Fibroblast of mammary gland (primary cell): Measurements from ENCODE around the gene UBXN11.
"Not testable (repeated sequence)": the region's sequence is repeated elsewhere in the genome, so short reads cannot be mapped to it uniquely, and the experiment has no call there.

Experiments
- DNase-seq: peaks from one replicate; pipeline ENCODE4 v3.0.0-alpha.2; 2010; ENCODE audit warnings: low read depth
- H3K4me3 ChIP-seq: 2 replicates; pipeline ENCODE4 v1.5.1; 2011; ENCODE audit warnings: low read depth, mild to moderate bottlenecking, low read length, moderate library complexity; ENCODE audit not compliant: control insufficient read depth
- TF ChIP-seq, protein P1 (sequence below): conservative IDR thresholded peaks from 2 replicates; pipeline ENCODE4 v1.5.1; 2011; ENCODE audit warnings: low read depth, low read length, inconsistent platforms; ENCODE audit not compliant: control insufficient read depth, insufficient read depth

Gene UBXN11

DNA sequence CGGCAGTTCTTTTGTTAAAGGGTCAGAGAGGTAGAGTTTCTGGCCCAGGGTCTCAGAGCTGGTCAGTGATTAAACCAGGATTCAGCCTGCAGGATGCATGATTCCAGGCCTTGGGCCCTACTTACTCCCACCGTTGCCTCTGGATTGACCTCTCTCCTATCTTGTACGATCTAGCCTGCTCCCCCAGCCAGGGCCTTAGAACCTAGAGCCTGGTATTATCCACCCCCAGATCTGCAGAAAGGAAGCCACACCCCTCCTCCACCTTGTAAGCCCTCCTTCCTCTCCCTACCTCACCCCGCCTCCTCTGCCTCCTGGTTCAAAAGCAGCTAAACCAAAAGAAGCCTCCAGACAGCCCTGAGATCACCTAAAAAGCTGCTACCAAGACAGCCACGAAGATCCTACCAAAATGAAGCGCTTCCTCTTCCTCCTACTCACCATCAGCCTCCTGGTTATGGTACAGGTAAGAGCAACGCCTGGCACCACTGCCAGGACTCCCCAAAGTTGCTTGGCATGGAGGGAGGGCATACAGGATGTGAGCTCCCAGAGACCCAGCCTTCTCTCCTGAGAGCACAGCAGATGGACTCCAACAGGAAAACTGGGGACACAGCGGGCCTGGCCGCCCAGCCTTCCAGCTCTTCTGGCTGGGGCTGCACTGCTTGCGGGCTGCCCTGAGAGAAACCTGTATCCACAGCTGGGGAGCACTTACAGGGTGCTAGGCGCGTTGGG, 11.3 kb upstream of the UBXN11 start, which contains the start of gene CD52:
CD52 (plus strand) TSS at position 347 of the 726 bp plus-strand sequence; CDS start at position 407, 60 bp downstream.
- DNase-seq = no peak
- TF ChIP-seq, protein P1, sequence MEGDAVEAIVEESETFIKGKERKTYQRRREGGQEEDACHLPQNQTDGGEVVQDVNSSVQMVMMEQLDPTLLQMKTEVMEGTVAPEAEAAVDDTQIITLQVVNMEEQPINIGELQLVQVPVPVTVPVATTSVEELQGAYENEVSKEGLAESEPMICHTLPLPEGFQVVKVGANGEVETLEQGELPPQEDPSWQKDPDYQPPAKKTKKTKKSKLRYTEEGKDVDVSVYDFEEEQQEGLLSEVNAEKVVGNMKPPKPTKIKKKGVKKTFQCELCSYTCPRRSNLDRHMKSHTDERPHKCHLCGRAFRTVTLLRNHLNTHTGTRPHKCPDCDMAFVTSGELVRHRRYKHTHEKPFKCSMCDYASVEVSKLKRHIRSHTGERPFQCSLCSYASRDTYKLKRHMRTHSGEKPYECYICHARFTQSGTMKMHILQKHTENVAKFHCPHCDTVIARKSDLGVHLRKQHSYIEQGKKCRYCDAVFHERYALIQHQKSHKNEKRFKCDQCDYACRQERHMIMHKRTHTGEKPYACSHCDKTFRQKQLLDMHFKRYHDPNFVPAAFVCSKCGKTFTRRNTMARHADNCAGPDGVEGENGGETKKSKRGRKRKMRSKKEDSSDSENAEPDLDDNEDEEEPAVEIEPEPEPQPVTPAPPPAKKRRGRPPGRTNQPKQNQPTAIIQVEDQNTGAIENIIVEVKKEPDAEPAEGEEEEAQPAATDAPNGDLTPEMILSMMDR = no peak
- no peak within 1 kb of the TSS for H3K4me3 ChIP-seq

DNA sequence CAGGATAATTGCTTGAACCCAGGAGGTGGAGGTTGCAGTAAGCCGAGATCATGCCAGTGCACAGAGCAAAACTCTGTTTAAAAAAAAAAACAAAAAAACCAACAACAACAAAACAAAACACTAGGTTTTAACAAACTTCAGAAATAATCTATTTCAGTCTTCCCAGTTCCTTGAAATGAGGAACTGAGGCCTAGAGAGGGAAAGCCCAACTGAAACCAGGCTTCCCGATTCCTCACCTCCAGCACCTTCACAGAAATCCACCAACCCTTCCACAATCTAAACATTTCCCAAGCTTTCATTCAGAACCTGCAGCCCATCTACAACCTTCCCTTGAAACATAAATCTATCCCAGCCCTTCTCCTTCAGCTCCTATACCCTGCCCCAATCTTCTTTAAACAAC, 10.7 kb upstream of the UBXN11 start:
- no peak overlapping the region for H3K4me3 ChIP-seq
- no peak for DNase-seq
- TF ChIP-seq, protein P1 = no peak

DNA sequence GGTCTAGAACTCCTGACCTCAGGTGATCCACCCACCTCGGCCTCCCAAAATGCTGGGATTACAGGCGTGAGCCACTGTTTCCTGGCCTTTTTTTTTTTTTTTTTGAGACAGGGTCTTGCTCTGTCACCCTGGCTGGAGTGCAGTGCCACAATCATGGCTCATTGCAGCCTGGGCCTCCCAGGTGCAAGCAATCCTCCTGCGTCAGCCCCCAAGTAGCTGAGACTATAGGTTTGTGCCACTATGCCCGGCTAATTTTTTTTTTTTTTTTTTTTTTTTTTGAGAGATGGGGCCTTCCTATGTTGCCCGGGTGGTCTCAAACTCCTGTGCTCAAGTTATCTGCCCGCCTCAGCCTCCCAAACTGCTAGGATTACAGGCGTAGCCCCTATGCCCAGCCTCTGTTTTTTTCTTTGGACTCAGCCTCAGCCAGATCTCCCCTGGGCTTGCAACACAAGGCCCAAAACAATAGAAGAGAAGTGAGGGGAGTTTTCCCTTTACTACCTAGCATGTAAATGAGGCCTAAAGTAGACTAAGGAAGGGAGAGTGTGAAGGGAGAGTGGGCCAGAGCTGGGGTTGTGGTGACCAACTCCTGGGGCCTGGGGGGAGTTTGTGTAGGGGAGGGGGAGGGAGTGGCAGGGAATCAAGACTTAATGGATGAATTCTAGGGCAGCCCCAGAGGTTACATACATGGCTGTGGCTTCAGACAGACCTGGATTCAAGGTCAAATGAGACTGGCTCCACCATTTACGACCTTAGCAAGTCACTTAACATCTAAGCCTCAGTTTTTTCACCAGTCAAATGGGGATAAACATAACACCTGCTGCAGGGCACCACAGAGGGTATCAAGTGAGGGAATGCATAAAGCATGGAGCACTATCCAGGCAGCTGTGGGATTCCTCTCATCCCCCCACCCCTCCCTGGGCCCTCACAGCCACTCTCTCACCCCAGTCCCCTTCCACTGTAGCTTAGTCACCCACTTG, 9.7 kb upstream of the UBXN11 start:
- H3K4me3 ChIP-seq = no peak overlapping the region
- TF ChIP-seq, protein P1 = no peak

DNA sequence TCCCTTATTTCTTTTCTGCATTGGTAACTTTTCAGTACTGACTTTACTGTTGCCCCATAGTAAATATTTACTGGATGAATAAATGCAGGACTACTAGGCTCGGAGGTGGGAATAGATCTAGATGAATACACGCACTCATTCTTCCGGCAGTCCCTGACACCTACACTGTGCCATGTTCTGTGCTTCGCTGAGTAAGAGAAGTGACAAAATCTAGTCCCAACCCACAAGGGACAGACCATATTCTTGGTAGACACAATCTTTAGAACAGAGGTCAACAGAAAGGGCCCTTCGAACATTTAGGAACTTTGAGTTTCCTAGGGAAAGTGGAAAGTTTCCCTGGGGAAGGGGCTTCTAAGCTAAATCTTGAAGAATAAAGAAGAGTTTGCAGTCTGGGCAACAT, 8.1 kb upstream of the UBXN11 start:
- DNase-seq = no peak
- TF ChIP-seq, protein P1 = no peak
- no peak overlapping the region for H3K4me3 ChIP-seq

More for the DNA sequence above, 9.7 kb upstream of the UBXN11 start:
- no peak for DNase-seq

DNA sequence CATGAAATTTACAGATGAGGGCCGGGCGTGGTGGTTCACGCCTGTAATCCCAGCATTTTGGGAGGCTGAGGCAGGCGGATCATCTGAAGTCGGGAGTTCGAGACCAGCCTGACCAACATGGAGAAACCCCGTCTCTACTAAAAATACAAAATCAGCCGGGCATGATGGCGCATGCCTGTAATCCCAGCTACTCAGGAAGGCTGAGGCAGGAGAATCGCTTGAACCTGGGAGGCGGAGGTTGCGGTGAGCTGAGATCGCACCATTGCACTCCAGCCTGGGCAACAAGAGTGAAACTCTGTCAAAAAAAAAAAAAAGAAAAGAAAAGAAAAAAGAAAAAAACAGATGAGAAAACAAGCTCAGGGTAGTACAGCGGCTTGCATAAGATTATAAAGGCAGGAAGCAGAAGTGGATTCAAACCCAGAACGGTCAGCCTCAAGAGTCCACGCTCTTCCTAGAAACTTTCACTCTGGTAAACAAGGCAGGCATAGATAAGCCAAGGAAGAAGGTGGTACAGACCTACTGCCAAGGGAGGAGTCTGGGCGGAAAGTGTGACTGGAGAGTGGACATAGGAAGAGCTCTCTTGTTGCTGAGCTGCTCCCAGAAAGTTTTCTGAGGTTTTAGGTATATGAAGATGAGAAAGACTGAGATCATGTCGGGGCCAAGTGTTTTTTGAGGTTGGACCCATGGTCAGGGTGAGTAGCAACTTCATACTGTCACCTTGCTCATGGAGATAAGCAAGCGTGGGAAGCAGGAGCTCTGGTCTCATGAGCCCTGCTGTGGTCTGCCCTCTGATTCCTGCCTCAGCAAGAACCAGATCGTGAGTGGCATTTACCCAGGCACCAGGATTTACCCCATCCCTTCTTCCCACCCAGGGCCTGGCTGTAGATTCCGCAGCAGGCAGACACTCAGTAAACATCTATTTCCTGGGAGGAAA, 1.8 kb upstream of the UBXN11 start:
- DNase-seq = not testable (repeated sequence)

DNA sequence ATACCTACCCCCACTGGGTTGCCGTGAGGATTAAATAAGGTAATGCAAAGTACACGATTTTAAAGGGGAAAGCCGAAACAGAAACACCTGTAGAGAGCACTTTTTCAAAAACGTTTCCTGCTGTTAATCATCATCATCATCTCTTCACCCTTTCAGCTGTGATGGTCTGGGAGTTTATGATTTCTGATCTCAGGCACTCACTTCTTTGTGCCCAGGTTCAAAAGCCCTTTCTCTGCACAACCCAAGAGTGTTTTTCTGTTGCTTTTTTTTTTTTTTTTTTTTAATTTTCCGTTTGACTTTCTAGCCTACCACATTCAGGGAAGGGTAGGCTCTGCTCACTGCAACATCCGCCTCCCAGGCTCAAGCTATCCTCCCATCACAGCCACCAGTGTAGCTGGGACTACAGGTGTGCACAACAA, 936 bp upstream of the UBXN11 start:
- TF ChIP-seq, protein P1 = no peak
- no peak for DNase-seq
- H3K4me3 ChIP-seq = no peak overlapping the region

More for the DNA sequence above, 1.8 kb upstream of the UBXN11 start:
- H3K4me3 ChIP-seq = not testable (repeated sequence)
